Endothelial cell of umbilical vein (primary cell): ENCODE data around the gene ATP8A1. TPM values are rescaled to one million over a fixed set of nuclear protein-coding genes. Genes with fewer than 3 reads are reported as not detected.

Experiments
- BruUV-seq: library from RNA; stranded (reverse); fragments of 400-500 nt; replicated peaks from 2 replicates; lab custom pipeline; 2021; lab: Mats Ljungman, UMichigan
- CTCF ChIA-PET: fragments of 300-600, 350-600 bp; sonication (Branson Sonifier 250); formaldehyde crosslinking; loops from one replicate; lab custom pipeline; 2021; ENCODE audit warnings: antibody characterized with exemption, inconsistent platforms; lab: Charles Lee
- POLR2A ChIA-PET: fragments of 300-600, 350-600 bp; sonication (Branson Sonifier 250); formaldehyde crosslinking; loops from one replicate; lab custom pipeline; 2021; ENCODE audit warnings: antibody characterized with exemption, inconsistent platforms; lab: Charles Lee
- DNase-seq: peaks from one replicate; pipeline ENCODE4 v3.0.0-alpha.2; 2011; ENCODE audit warnings: low read depth, low spot score
- FAIRE-seq: peaks from 2 replicates; lab custom pipeline; 2011; peaks lifted over from hg19 to GRCh38; lab: Jason Lieb, UNC
- H2AFZ ChIP-seq: 2 replicates; pipeline ENCODE4 v1.6.0; 2012; ENCODE audit warnings: low read depth, low read length, control low read depth, inconsistent platforms
- H3K27ac ChIP-seq: 2 replicates; pipeline ENCODE4 v1.5.1; 2011; ENCODE audit warnings: low read depth, mild to moderate bottlenecking, control low read depth, low read length, moderate library complexity; ENCODE audit not compliant: insufficient read depth
- H3K27me3 ChIP-seq, 2 experiments: 2 replicates each; pipeline versions ENCODE4 v1.6.0 to v1.6.1; 2011; ENCODE audit warnings: low read length in 2 of 2, mixed read lengths in 1 of 2; ENCODE audit not compliant: control insufficient read depth in 2 of 2, insufficient read depth in 2 of 2
- H3K36me3 ChIP-seq, 2 experiments: 2 replicates in 1 of 2; 3 replicates in 1 of 2; pipeline ENCODE4 v1.5.1; 2011; ENCODE audit warnings: low read length in 2 of 2, mild to moderate bottlenecking in 1 of 2, moderate library complexity in 1 of 2; ENCODE audit not compliant: control insufficient read depth in 2 of 2, insufficient read depth in 2 of 2; ENCODE audit errors: extremely low read depth in 1 of 2
- H3K4me1 ChIP-seq: 3 replicates; pipeline ENCODE4 v1.5.1; 2011; ENCODE audit warnings: mild to moderate bottlenecking, low read length; ENCODE audit not compliant: control insufficient read depth, insufficient read depth; ENCODE audit errors: extremely low read depth
- H3K4me2 ChIP-seq: 2 replicates; pipeline ENCODE4 v1.6.1; 2011; ENCODE audit warnings: low read length, control low read depth, mixed read lengths; ENCODE audit not compliant: insufficient read depth
- H3K4me3 ChIP-seq, 3 experiments: fragments of 200-600 bp in 1 of 3; sonication (generic), shearing (Covaris generic) in 1 of 3; replicated peaks in 1 of 3; 2 replicates each; pipeline ENCODE4 v1.5.1; 2011 to 2016; ENCODE audit warnings: control low read depth in 3 of 3, low read length in 3 of 3, mild to moderate bottlenecking in 2 of 3, inconsistent platforms in 1 of 3, low read depth in 1 of 3, moderate library complexity in 1 of 3; ENCODE audit not compliant: insufficient read depth in 1 of 3
- H3K79me2 ChIP-seq: 2 replicates; pipeline ENCODE4 v1.6.0; 2012; ENCODE audit warnings: low read length, inconsistent platforms; ENCODE audit not compliant: control insufficient read depth, insufficient read depth
- H3K9ac ChIP-seq: replicated peaks from 2 replicates; pipeline ENCODE3; 2011; ENCODE audit warnings: low read length, control low read depth; ENCODE audit not compliant: insufficient read depth; ENCODE audit errors: extremely low read depth
- H3K9me1 ChIP-seq: replicated peaks from 3 replicates; pipeline ENCODE4 v1.6.0; 2011; ENCODE audit warnings: mild to moderate bottlenecking, low read length; ENCODE audit not compliant: control insufficient read depth, insufficient read depth; ENCODE audit errors: extremely low read depth
- H3K9me3 ChIP-seq: replicated peaks from 2 replicates; pipeline ENCODE4 v1.5.1; 2012; ENCODE audit warnings: low read length, inconsistent platforms; ENCODE audit not compliant: control insufficient read depth, insufficient read depth
- H4K20me1 ChIP-seq: replicated peaks from 2 replicates; pipeline ENCODE3; 2011; ENCODE audit warnings: mild to moderate bottlenecking, low read length; ENCODE audit not compliant: control insufficient read depth, insufficient read depth; ENCODE audit errors: extremely low read depth
- CTCF ChIP-seq, 2 donors: IDR thresholded peaks; 1 replicate in 1 of 2; 2 replicates in 1 of 2; pipeline ENCODE4 v1.5.1; 2011; ENCODE audit warnings: low read length in 2 of 2, mild to moderate bottlenecking in 2 of 2, moderate library complexity in 2 of 2, control low read depth in 1 of 2, inconsistent platforms in 1 of 2, low read depth in 1 of 2; ENCODE audit not compliant: insufficient read depth in 1 of 2; ENCODE audit errors: extremely low read depth in 1 of 2
- EZH2 ChIP-seq: IDR thresholded peaks from 2 replicates; pipeline ENCODE4 v1.6.1; 2012; ENCODE audit warnings: borderline replicate concordance, low read depth, mild to moderate bottlenecking, moderate library complexity, low read length, inconsistent platforms; ENCODE audit not compliant: severe bottlenecking
- FOS ChIP-seq: IDR thresholded peaks from 2 replicates; pipeline ENCODE4 v1.6.1; 2011; ENCODE audit warnings: mild to moderate bottlenecking, low read length, moderate library complexity, borderline replicate concordance; ENCODE audit not compliant: insufficient read depth
- GATA2 ChIP-seq: IDR thresholded peaks from 2 replicates; pipeline ENCODE4 v1.7.0; 2011; ENCODE audit warnings: low read depth, mild to moderate bottlenecking, moderate library complexity, mixed read lengths, low read length; ENCODE audit not compliant: insufficient read length, insufficient read depth
- JUN ChIP-seq: IDR thresholded peaks from 2 replicates; pipeline ENCODE4 v1.6.1; 2011; ENCODE audit warnings: borderline replicate concordance, low read depth; ENCODE audit not compliant: insufficient read length, insufficient read depth
- MAX ChIP-seq: IDR thresholded peaks from 2 replicates; pipeline ENCODE4 v1.6.1; 2011; ENCODE audit not compliant: insufficient read depth, insufficient read length
- MYC ChIP-seq: IDR thresholded peaks from one replicate; pipeline ENCODE4 v1.6.1; 2011; ENCODE audit warnings: mild to moderate bottlenecking, low read depth, low read length
- POLR2A ChIP-seq: IDR thresholded peaks from 2 replicates; pipeline ENCODE4 v1.6.1; 2012; ENCODE audit warnings: low read depth, mild to moderate bottlenecking, control low read depth, low read length
- POLR2AphosphoS5 ChIP-seq: IDR thresholded peaks from 2 replicates; pipeline ENCODE4 v1.6.1; 2012; ENCODE audit warnings: low read depth, mild to moderate bottlenecking, control low read depth, low read length, moderate library complexity; ENCODE audit not compliant: insufficient read depth
- dilution Hi-C: fragments of 300-500 bp; cut with MboI; formaldehyde crosslinking; loops from one replicate; pipeline ENCODE4 v1.15.0; 2019; ENCODE audit warnings: low sequenced_read_pairs; ENCODE audit not compliant: extremely low pct_ligation_motif_present
- intact Hi-C: fragments of 100-400 bp; cut with micrococcal nuclease; formaldehyde crosslinking; loops from one replicate; pipeline ENCODE4 v1.10.0; 2022
- polyA plus RNA-seq, 4 experiments: library from polyadenylated mRNA; depleted of rRNA in 3 of 4; stranded (reverse) in 3 of 4; unstranded in 1 of 4; fragments of >200 nt; gene quantifications; 2 replicates each; pipeline versions ENCODE4 v1.2.1 to v1.2.3, GENCODE V29; 2011 to 2012; ENCODE audit warnings: missing spikeins in 1 of 4
- total RNA-seq: library from RNA; stranded (reverse); gene quantifications from 2 replicates; pipeline ENCODE4 v1.2.3, GENCODE V29; 2021

Gene ATP8A1
- total and polyA plus RNA-seq, 2 donors (not counting 3 experiments of a cell fraction or from before 2014, with no cell fraction given), result 0.97 to 11.5 TPM

DNA sequence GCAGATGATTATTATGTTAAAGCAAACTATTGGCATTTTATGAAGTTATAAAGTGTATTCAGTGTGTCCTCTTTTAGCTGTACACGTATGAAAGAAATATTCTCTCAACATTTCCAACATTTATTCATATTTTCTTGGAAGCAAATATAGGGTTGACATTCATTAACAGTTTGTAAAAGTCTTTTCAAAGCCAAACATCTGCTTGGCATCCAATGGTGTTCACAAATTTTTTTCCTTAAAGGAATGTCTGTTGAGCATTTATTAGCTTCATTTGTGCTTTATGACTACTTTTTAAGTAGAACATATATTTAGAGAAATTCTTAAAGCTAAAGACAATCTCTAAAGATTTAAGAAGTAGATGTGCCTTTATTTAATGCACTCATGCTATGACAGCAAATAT, 176.6 kb downstream of the ATP8A1 start:
- no peak overlapping the region for H3K9ac ChIP-seq
- H4K20me1 ChIP-seq, result no peaks in the 10 kb centered on the region
- DNase-seq (no peak), FAIRE-seq (no peak)
- no peaks in the 10 kb centered on the region for H3K4me1 ChIP-seq
- H3K4me2 ChIP-seq, result no peak overlapping the region
- CTCF ChIA-PET, result no interaction called here
- H3K79me2 ChIP-seq, result no peaks in the 10 kb centered on the region
- TF ChIP-seq FOS (no peak), MYC (no peak), MAX (no peak)
- no TSS peak for BruUV-seq
- dilution Hi-C loops (no loop called here), intact Hi-C loops (loop anchor here (1.0 kb wide), 1 partner anchor 20 kb away; no protein-coding TSS in a partner anchor)
- H2AFZ ChIP-seq, result no peak overlapping the region
- no peak overlapping the region for H3K27ac ChIP-seq
- POLR2A ChIA-PET, result no interaction called here
- no peaks in the 10 kb centered on the region for H3K9me3 ChIP-seq
- no peaks in the 10 kb centered on the region for H3K9me1 ChIP-seq
- no peaks in the 10 kb centered on the region for H3K36me3 ChIP-seq
- no peak overlapping the region for H3K4me3 ChIP-seq
- no peaks in the 10 kb centered on the region for H3K27me3 ChIP-seq

GRCh38 chr4:42478946-42479345, 178.0 kb downstream of the ATP8A1 start:
- POLR2A ChIA-PET, result no interaction called here
- Histone ChIP-seq H3K9me3 (no peaks in the 10 kb centered on the region), H3K4me1 (no peaks in the 10 kb centered on the region), H3K79me2 (no peaks in the 10 kb centered on the region), H3K9ac (no peak overlapping the region), H2AFZ (no peak overlapping the region), H3K36me3 (no peaks in the 10 kb centered on the region), H3K4me2 (no peak overlapping the region), H3K27ac (no peak overlapping the region), H4K20me1 (no peaks in the 10 kb centered on the region), H3K27me3 (no peaks in the 10 kb centered on the region), H3K9me1 (no peaks in the 10 kb centered on the region), H3K4me3 (no peak overlapping the region)
- BruUV-seq, result no TSS peak
- dilution Hi-C loops, result no loop called here
- no peak for FAIRE-seq
- no peak for DNase-seq
- TF ChIP-seq POLR2AphosphoS5 (no peak), CTCF (IDR thresholded peaks at IDR 0.05; ENCODE audit: extremely low read depth in 1 of 2, insufficient read depth in 1 of 2, low read depth in 1 of 2, low read length in 2 of 2) (no peak), JUN (no peak), GATA2 (no peak), FOS (no peak), MAX (no peak), MYC (no peak), POLR2A (no peak), EZH2 (no peak)
- intact Hi-C loops, result no loop called here
- CTCF ChIA-PET, result interaction anchor here (1.1 to 1.9 kb wide), 2 partner anchors 12 to 41 kb away, joined by 4 to 6 read pairs; no protein-coding TSS in a partner anchor
